ENCODE results near the gene SIPA1L3. TPM values are rescaled to one million over a fixed set of nuclear protein-coding genes. Genes with fewer than 3 reads are reported as not detected.
"Not testable (repeated sequence)": the region's sequence is repeated elsewhere in the genome, so short reads cannot be mapped to it uniquely, and the experiment has no call there.

The SIPA1L3 gene
- total RNA-seq, 1 donor from 2014 or later = 15.0 TPM

DNA sequence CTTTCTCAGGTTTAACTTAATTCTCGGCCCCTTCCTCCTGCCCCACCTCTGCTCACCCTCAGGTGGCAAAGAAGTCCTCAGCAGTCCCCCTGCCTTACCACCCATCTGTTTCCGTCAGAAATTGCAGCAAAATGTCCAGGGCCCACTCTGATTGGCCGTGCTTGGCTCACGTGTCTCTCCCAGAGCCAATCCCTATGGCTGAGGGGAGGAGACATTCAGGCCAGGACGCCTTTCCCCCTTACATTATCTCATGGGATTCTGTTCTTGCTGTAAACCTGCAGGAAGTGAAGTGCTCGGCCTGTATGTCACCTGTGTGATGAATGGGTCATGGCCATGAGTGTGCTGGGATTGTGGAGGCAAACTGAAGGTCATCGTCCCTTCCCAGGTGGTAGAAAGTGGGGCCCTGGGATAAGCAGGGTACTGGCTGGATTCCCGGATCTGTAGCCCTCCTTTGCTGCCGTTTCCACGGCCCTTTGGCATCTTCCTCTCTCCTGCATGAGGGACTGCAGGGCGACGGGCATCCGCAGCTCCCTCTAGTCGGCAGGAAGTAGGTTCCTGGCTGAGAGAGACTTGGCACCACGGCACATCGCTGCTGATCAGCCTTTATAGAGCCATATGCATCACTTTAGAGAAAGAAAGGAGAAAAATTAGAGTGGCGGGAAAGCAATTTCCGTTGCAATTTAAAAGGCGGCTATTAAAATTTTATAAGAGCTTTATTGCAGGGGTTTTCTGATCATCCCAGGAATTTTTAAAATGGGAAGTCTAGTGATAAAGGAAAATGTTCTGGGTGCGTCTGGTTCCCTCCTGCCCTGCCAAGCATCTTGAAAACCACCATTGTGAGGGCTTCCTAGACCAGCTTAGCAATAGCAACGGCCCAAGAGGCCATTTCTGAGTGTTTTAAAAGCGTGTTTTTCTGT, 118.2 kb downstream of the SIPA1L3 start:
- ATAC-seq = peak; percentile 13

DNA sequence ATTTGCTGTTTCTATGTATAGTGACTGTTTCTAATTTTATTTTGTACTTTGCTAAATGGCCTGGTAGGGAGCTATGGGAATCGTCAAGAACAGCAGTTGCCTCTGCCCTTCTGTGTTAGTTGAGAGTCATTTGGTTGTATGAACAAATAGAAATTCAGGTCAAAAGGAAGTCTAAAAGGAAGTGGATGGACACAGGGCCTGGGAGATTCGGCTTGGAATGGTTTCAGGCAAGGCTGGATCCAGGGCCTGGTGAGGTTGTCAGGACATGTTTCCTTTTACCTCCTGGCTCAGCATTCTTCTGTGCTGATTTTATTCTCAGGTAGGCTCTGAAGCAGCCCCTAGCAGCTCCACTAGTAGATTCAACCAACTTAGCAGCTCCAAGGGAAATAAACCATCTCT, 118.9 kb downstream of the SIPA1L3 start:
- no peak for ATAC-seq

DNA sequence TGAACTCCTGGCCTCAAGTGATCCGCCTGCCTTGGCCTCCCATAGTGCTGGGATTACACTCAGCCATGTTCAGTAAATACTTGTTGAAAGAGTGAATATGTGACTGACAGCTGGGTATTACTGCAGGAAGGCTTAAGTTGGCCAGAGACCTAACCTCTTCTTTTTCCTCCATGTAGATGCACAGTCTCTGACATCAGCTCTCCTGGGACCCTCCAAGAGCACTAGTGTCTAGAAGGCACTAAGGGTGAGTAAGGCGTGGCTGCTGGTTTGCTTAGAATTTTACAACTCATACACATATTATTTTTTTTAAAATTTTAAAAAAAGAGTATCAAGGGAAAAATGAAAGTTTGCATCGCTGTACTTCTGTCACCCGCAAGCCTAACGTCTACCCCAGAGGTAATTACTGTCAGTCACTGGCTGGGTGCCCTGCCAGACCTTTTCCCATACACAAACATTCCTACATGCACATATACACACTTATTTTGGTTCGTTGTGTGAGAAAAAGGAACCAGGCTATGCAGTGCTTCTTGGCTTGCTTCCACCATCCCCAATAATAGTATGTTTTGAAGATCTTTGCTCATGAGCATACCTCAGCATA, 122.0 kb downstream of the SIPA1L3 start:
- ATAC-seq = no peak

DNA sequence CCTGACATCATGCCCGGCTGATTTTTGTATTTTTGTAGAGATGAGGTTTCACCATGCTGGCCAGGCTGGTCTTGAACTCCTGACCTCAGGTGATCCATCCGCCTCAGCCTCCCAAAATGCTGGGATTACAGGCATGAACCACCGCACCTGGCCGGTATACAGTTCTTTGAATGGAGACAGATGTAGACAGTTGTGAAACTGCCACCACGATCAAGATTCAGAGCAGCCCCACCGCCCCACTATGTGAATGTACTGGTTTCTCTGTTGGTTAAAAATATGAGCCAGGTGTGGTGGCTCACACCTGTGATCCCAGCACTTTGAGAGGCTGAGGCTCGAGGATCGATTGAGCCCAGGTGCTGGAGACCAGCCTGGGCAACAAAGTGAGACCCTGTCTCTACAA, 123.0 kb downstream of the SIPA1L3 start:
- not testable (repeated sequence) for ATAC-seq

DNA sequence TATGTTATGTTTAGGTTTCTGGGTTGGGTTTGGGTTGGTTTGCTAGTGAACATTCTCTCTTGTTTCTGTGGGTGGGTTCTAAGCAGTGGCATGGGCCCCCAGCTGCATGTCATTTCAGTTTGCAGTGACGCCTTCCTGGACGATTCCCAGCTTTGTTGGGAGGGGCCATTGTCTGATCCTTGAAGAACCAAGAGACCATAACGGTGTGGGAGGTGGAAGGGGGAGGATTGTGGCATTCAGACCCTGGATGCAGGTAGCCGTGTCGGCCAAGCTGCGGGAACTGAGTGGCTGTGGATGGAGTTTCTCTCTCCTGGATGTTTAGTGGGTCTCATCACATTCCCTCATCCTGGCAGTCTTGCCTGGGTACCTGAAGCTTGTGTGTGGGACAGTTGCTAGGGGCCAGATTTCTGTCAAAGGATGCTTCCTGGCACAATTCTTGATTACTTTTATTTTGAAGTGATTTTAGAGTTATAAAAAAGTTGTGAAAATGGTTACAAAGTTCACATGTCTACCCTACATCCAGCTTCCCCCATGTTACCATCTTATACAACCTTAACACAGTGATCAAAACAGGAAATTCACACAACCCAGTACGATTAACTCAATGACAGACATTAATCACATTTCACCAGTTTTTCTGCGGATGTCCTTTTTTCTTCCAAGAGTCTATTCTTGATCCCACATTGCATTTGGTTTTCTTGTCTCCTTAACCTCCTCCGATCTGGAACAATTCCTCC, 123.8 kb downstream of the SIPA1L3 start:
- ATAC-seq = no peak

DNA sequence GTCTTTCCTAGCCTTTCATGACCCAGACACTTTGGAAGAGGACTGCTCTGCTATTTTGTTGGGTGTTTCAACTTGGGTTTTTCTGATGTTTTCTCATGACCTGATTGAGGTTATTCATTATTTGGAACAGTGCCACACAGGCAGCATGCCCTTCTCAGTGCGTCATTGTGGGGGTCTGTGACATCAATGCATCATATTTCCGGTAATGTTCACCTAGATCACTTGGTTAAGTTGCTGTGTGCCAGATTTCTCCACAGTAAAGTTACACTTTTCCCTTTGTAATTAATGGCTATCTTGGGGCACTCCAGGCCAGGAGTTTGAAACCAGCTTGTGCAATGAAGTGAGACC, 124.4 kb downstream of the SIPA1L3 start:
- no peak for ATAC-seq

DNA sequence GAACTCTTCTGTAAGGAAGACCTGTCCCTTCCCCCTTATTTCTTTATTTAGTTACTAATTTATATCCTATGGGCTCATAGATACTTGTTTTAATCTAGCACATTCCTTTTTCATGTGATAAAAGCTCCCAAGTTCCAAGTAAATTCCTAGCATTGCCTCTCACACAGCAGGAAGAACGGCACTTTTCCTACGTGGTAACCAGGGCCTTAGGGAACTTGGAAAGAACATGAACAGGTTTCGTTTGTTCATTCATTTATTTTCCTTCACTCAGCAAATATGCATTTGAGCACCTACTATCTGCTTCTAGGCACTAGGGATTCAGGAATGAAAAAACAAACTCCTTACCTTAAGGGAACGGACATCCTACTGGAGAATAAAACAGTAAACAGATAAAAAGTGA, 125.1 kb downstream of the SIPA1L3 start:
- ATAC-seq = no peak

DNA sequence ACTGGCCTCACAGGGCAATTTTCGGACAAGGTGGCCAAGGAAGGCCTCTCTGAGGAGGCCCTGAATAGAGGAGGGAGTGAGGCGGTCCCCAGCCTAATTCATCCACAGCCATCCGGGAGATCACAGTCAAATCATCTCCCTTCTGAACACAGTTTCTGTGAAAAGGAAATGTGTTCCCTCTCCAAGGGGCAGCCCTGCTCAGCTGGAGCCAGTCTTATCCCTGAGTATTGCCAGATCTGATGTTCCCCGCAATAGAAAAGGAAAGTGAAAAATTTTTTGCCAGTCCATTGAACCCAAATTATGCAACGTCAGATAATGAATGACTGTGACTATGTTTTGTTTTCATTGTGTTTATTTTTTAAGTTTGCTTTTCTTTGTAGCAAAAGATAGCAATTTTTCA, 125.9 kb downstream of the SIPA1L3 start:
- no peak for ATAC-seq

DNA sequence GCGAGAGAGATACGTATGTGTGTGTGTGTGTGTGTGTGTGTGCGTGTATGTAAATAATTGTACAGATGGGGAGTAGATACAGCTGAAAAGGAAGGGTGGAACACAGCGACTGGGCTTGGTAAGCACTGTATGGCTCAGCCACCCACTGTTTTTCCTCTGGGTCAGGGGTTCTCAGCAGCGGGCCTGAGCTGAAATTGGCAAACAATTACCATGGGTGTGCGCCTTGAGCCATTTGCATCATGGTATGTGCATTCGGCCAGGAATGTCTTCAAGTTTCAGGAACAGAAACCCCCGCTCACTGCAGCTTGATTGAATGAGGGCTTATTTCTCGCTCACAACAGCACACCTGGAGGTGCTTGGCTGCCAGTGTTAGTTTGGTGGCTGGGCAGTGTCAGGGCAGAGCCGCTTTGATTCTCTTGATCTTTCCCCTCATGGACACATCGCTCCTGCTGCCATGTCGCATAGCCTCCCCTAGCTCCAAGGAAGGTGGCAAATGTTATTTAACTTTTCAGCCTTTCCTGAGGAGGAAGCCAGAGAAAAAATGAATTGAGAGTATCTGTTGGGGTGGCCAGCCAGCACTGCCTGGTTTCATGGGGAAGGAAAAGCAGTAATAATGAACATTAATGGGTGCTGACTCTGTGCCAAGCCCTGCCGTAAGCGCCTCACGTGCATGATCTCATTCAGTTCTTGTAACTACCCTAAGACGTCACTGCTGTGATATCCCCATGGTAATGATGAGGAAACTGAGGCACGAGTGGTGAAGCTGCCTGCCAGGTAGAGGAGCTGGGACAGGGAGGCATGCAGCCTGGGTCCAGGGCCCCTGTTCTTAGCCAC, 126.9 kb downstream of the SIPA1L3 start:
- peak; percentile 40 for ATAC-seq

DNA sequence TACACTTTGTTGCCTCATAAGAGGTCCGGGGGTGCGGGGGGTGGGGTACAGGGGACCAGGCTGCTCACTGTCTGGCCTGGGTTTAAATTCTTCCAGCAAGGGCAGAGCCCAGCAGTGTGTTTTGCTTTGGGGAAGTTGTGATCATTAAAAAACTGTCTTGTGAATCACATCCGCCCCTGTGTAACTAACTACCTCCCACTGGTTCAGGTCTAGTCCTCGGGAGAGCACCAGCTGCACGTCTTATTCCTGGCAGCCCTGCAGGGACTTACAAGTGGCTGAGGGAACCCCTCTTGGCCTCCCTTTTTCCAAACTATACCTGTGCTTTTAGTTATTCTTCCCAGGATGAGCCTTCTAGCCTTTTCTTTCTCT, 127.5 kb downstream of the SIPA1L3 start:
- no peak for ATAC-seq

DNA sequence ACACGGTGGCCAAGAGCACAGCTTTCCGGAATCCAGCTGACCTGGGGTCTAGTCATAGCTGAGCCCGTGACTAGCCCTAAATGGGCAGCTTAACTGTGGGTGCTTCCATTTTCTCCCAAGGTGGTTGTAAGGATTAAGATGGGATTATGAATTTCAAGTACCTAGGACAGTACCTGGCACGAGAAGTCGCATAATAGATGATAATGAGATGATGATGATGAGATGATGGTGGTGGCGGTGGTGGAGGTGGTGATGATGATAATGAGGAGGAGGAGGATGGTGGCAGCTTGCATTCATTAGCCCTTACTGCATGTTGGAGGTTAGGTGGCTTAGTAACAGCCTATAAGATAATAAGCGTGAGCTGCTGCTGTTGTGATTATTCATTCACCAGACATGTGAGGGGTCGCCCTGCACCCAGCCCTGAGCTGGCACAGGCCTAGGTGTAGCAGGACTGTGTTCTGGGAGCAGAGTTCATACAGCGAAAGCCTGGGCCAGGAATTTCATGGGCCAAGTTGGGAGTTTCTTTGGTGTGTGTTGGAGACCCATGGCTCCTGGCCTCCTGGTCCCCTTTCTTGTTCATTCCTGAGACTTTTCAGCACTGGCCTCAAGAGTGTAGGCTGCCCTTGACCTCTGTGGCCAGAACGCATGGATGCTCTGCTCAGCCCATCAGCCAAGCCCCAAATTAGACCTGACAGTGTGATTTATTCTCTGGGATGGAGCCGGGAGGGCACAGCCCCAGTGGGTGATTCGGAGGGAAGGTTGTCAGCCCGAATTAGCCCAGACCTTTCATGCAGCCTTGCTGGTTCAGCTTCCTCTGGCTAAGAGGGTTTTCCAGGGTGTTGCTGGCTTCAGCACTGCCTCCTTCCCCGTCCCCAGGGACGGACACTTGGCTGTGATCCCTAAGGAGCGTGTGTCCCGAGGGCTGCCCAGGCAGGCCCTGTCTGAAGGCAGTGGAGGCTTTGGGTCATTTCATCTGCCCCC, 128.8 kb downstream of the SIPA1L3 start:
- no peak for ATAC-seq

DNA sequence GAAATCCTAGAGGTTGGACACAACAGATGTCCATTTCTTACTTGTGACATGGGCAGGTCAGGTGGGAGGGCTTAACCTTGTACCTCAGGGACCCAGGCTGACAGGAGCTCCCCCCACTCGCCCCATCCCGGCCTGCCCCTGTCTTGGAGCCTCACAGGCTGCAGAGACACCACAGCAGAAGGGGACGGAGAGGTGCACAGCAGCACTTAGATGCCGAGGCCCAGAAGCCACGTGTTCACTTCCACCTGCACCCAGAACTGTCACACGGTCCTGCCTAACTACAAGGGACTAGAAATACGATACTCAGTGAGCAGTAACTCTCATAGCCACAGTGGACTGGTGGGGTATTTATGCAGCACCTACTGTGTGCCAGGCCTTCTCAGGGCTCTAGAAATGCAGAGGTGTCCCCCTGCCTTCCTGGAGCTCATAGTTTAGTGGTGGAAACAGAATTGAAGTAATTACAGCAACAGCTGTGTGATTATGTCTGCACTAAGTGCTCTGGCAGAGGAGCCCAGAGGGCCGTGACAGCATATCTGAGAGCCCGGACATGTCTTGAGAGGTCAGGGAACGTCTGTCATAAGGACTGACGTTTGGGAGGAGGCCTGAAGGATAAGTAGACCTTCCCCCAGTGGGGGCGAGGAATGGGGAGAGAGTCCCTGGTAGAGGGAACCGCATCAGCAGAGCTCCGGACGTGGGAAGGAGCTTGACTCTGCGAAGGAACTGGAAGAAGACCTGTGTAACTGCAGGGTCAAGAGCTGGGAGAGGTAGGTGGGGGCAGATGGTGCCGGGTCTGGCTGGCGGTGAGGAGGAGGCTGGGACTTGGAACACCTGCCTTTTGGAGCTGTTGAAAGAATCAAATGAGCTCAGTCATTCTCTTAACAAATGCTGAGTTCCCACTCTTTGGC, 130.0 kb downstream of the SIPA1L3 start:
- no peak for ATAC-seq

DNA sequence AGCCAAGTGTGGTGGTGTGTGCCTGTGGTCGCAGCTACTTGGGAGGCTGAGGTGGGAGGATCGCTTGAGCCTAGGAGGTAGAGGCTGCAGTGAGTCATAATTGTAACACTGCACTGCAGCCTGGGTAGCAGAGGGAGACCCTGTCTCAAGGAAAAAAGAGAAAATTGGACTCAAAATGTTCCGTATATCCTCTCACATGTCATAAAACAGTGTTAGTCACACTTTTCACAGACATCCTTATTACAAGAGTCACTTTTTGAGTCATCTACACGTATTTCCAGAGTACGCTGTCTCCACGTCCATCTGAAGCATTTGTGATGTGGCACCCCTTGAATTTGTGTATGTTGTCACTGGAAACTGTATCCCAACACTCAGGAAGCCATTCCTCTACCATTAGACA, 133.0 kb downstream of the SIPA1L3 start:
- ATAC-seq = no peak

DNA sequence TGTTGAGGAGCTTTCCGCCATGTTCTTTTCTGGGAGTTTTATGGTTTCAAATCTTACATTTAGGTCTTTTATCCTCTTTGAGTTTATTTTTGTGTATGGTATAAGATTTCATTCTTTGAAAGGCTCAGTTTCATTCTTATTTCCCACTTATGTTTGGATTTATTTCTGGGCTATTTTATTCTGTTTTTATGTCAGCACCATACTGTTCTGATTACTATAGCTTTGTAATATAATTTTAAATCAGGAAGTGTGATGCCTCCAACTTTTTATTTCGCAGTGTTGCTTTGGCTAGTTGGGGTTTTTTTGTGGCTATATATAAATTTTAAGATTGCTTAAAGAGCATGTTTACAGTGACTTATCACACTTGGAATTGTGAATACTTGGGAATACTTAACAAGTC, 135.1 kb downstream of the SIPA1L3 start:
- no peak for ATAC-seq

DNA sequence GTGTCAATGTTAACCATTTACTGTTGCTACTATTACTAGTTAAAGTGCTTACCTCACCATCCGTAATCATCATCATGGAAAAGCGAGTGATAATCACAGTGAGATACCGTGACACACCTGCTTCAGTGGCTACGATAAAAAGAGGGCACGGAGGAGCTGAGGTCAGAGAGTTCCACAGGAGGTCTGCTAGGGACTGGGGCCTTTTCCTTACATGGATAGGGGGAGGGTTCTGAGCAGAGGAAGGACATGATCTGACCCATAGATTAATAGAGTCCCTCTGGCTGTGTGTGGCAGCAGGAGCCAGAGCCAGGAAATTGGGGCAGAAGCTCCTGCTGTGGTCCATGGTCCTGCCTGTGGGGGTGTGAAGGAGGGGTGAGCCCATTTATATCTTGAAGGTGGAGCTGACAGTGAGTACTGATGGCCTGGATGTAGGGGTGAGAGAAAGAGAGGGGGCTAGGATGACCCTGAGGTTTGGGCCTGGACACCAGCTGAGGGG, 136.7 kb downstream of the SIPA1L3 start:
- no peak for ATAC-seq

DNA sequence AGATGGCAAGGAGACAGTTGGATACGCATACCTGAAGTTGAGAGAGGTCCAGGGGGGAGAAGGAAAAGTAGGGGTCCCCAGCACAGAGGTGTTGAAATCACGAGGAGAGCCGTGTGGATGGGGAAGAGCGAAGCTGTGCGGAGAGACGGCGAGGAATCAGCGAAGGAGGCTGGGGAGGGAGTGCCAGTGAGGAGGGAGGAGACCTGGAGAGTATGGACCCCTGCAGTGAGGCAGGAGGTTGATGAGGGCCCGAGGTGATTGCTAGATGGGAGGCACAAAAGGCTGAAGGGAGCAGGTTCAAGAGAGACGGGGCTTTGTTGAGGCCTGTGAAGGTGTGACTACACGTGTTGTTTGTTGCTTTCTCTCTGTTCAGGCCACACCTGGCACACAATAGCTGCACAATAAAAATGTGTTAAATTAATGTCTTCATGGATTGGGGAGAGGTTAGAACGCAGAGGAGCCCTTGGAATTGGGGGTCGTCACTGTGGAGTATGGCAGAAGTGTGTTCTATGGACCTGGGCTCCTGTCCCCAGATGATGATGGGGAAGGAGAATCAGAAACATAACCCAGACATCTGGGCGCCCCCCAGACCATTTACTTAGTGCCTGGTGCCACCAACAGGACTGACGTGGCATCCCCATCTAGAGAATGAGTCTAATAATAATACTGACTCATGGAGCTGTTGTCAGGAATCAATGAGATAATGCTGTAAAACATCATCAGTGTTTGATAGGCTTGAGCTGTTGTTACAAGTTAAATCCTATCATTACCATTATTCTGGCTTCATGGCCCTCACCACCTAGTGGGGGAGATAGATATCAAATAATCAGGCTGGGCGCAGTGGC, 137.5 kb downstream of the SIPA1L3 start:
- no peak for ATAC-seq

DNA sequence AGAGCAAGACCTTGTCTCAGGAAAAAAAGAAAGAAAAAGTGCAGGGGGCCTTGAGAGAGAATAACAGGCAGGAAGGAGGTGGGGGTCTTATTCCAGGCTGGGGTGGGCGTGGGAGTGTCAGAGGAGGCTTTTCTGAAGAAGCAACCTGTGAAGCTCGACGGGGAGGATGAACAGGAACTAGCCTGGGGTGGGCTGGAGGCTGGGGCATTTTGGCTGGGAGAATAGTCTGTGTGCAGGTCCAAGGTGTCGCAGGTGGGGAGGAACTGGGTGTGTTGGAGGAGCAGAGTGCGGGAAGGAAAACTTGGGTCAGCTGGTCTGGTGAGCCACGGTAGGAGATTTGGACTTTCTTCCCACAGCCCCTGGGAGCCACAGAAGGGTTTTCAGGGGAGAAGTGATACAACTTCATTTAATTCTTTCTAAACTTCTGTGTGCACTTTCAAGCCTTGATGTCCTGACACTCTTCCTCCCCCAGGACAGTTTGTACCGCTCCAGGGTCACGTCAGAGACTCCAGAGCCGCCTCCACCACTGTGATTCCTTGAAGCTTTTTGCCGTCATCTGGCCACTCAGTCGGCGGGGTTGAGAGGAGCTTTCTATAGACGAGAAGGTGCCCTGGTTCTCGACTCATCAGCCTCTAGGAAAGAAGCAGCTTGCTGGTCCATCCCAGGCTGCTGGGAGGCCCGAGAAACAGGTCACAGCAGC, 138.7 kb downstream of the SIPA1L3 start:
- no peak for ATAC-seq

DNA sequence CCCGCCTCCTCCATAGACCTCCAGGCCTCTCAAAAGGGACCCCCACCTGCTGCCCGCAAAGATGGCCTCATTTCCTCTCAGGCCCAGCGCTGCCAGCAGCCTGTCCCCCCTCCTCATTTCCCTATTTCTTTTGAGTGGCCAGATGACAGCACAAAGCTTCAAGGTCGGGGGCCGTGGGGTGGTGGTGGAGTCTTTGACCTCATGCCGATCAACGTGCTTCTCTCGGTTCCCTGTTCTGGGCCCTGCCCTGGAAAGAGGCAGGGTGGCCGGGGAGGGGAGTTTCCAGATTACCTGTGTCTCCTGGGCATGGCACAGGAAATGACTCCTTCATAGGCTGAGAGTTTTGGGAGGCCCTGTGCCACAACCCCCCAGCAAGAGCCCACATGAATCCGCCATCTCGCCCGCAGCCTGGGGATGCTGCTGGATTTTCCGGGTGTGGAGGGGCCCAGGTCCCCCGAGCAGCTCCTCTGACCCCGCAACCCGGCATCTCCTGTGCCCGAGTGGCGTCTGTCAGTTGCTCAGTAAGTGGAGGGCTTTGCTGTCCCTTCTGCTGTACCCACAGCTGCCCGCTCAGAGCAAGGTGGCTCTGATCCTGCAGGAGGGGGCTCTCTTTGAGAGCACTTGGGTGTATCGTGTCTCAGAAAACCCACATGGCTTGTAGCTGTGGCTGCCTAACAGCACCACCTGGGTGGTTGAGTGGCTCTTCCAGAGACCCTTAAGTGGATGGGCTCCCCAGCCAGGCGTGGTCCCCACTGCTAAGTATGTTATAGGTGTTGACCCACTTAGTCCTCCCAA, 139.4 kb downstream of the SIPA1L3 start:
- no peak for ATAC-seq

All from esophagus mucosa (tissue), 1 donor.